B cell (primary cell): ENCODE data around the gene PCDHA10. TPM values are rescaled to one million over a fixed set of nuclear protein-coding genes. Genes with fewer than 3 reads are reported as not detected.

ENCODE experiments used
- ATAC-seq: fragments of 200-7000 bp; cut with Tn5 transposase; one replicate; pipeline ENCODE4 v1.10.0; 2021; ENCODE audit warnings: low read depth, mild to moderate bottlenecking, moderate number of reproducible peaks, moderate library complexity
- CTCF ChIA-PET: fragments of 350-600 bp; sonication (Branson Sonifier 250); formaldehyde crosslinking; loops from one replicate; lab custom pipeline; 2021; ENCODE audit warnings: antibody characterized with exemption, inconsistent platforms; lab: Charles Lee
- POLR2A ChIA-PET: fragments of 350-600 bp; sonication (Branson Sonifier 250); formaldehyde crosslinking; loops from one replicate; lab custom pipeline; 2021; ENCODE audit warnings: antibody characterized with exemption; lab: Charles Lee
- DNase-seq: peaks from one replicate; pipeline ENCODE4 v3.0.0; 2013
- H2AFZ ChIP-seq: 2 replicates; pipeline ENCODE4 v1.6.1; 2012; ENCODE audit warnings: mild to moderate bottlenecking, low read depth, low read length; ENCODE audit not compliant: insufficient read depth, poor library complexity, severe bottlenecking
- H3K27ac ChIP-seq, 2 donors: 1 replicate in 1 of 2; 2 replicates in 1 of 2; pipeline ENCODE4 v1.5.1; 2012 to 2013; ENCODE audit warnings: low read length in 2 of 2, mild to moderate bottlenecking in 2 of 2, moderate library complexity in 1 of 2
- H3K27me3 ChIP-seq, 4 experiments: fragments of 200-600 bp in 1 of 4; sonication (generic) in 1 of 4; replicated peaks in 1 of 4; 1 replicate in 2 of 4; 2 replicates in 2 of 4; pipeline versions ENCODE4 v1.6.1 to v1.7.0; 2013 to 2016; ENCODE audit warnings: low read length in 3 of 4, mild to moderate bottlenecking in 2 of 4, mixed read lengths in 1 of 4, moderate library complexity in 1 of 4; ENCODE audit not compliant: insufficient read depth in 4 of 4, control insufficient read depth in 3 of 4; ENCODE audit errors: control extremely low read depth in 1 of 4
- H3K36me3 ChIP-seq, 2 experiments: replicated peaks in 1 of 2; 1 replicate in 1 of 2; 2 replicates in 1 of 2; pipeline versions ENCODE4 v1.6.1 to v1.7.1; 2013; ENCODE audit warnings: low read length in 1 of 2; ENCODE audit not compliant: insufficient read depth in 2 of 2, control insufficient read depth in 1 of 2; ENCODE audit errors: control extremely low read depth in 1 of 2, extremely low read depth in 1 of 2
- H3K4me1 ChIP-seq, 2 donors: fragments of 200-600 bp in 1 of 2; sonication (generic) in 1 of 2; 1 replicate in 1 of 2; 2 replicates in 1 of 2; pipeline versions ENCODE4 v1.5.1 to v1.6.1; 2013 to 2017; ENCODE audit warnings: low read length in 2 of 2; ENCODE audit not compliant: control insufficient read depth in 2 of 2, insufficient read depth in 2 of 2
- H3K4me2 ChIP-seq: replicated peaks from 2 replicates; pipeline ENCODE3; 2012; ENCODE audit warnings: mild to moderate bottlenecking, low read depth, low read length; ENCODE audit not compliant: poor library complexity, severe bottlenecking
- H3K4me3 ChIP-seq, 5 experiments: fragments of 200-600 bp in 1 of 5; sonication (generic) in 1 of 5; 1 replicate in 3 of 5; 2 replicates in 2 of 5; pipeline versions ENCODE4 v1.5.1 to v1.7.0; 2011 to 2016; ENCODE audit warnings: low read length in 4 of 5, mild to moderate bottlenecking in 4 of 5, low read depth in 2 of 5, control low read depth in 1 of 5, moderate library complexity in 1 of 5; ENCODE audit not compliant: insufficient read depth in 1 of 5; ENCODE audit errors: control extremely low read depth in 1 of 5, extremely low read depth in 1 of 5
- H3K79me2 ChIP-seq: fragments of 200-600 bp; sonication (generic); one replicate; pipeline ENCODE4 v1.6.0; 2016; ENCODE audit warnings: low read length; ENCODE audit not compliant: control insufficient read depth, insufficient read depth
- H3K9ac ChIP-seq: fragments of 200-600 bp; sonication (generic); 2 replicates; pipeline ENCODE4 v1.6.1; 2017; ENCODE audit warnings: mild to moderate bottlenecking, low read length, moderate library complexity
- H3K9me3 ChIP-seq, 3 donors: one replicate each; pipeline versions ENCODE4 v1.6.1 to v1.7.1; 2013; ENCODE audit warnings: low read length in 2 of 3; ENCODE audit not compliant: control insufficient read depth in 2 of 3, insufficient read depth in 1 of 3; ENCODE audit errors: control extremely low read depth in 1 of 3
- H4K20me1 ChIP-seq: 2 replicates; pipeline ENCODE4 v1.6.0; 2012; ENCODE audit warnings: mild to moderate bottlenecking, low read length; ENCODE audit not compliant: insufficient read depth, control insufficient read depth, poor library complexity, severe bottlenecking
- H3K27ac Mint-ChIP-seq: one replicate; pipeline ENCODE4 v1.8.0; 2021; ENCODE audit warnings: mixed read lengths
- H3K27me3 Mint-ChIP-seq: one replicate; pipeline ENCODE4 v1.8.0; 2021; ENCODE audit warnings: mixed read lengths
- H3K4me1 Mint-ChIP-seq: one replicate; pipeline ENCODE4 v1.8.0; 2021; ENCODE audit warnings: mixed read lengths
- H3K4me3 Mint-ChIP-seq: one replicate; pipeline ENCODE4 v1.8.0; 2021; ENCODE audit warnings: mixed read lengths
- H3K9me3 Mint-ChIP-seq: one replicate; pipeline ENCODE4 v1.8.0; 2022; ENCODE audit warnings: mixed read lengths; ENCODE audit not compliant: insufficient read depth
- EZH2 ChIP-seq: IDR thresholded peaks from 2 replicates; pipeline ENCODE4 v1.6.1; 2012; ENCODE audit warnings: borderline replicate concordance, low read depth, mild to moderate bottlenecking, moderate library complexity, low read length; ENCODE audit not compliant: insufficient read depth, poor library complexity, severe bottlenecking
- whole genome bisulfite sequencing: methylation state at CpG from one replicate; pipeline ENCODE4 v1.1.5; 2013; ENCODE audit warnings: missing lambda C conversion rate; ENCODE audit not compliant: insufficient coverage; 5-methylcytosine and 5-hydroxymethylcytosine counted together
- intact Hi-C: fragments of 100-400 bp; cut with micrococcal nuclease; formaldehyde crosslinking; loops from one replicate; pipeline ENCODE4 v1.10.0; 2022
- polyA plus RNA-seq: library from polyadenylated mRNA; depleted of rRNA; stranded (reverse); fragments of >200 nt; gene quantifications from 2 replicates; pipeline ENCODE4 v1.2.3, GENCODE V29; 2012
- total RNA-seq, 2 donors: library from RNA; stranded (reverse); fragments of 120-200 nt in 1 of 2; gene quantifications; 1 replicate in 1 of 2; 2 replicates in 1 of 2; pipeline versions ENCODE4 v1.2.3 to v1.2.4, GENCODE V29; 2013 to 2022
- TF ChIP-seq, protein P1 (sequence below): fragments of 200-600 bp; IDR thresholded peaks from one replicate; pipeline ENCODE4 v1.8.0; 2022; ENCODE audit warnings: antibody characterized with exemption, mild to moderate bottlenecking

PCDHA10 gene
- total and polyA plus RNA-seq, 2 donors (not counting 1 experiment from before 2014, with no cell fraction given), result not detected

DNA sequence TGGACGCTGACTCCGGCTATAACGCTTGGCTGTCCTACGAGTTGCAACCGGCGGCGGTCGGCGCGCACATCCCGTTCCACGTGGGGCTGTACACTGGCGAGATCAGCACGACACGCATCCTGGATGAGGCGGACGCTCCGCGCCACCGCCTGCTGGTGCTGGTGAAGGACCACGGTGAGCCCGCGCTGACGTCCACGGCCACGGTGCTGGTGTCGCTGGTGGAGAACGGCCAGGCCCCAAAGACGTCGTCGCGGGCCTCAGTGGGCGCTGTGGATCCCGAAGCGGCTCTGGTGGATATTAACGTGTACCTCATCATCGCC lies 21.5 kb downstream of the PCDHA10 start:
- ATAC-seq, result no peak
- H3K9me3 Mint-ChIP-seq, result peaks cover 8% of the 10 kb centered on the region

DNA sequence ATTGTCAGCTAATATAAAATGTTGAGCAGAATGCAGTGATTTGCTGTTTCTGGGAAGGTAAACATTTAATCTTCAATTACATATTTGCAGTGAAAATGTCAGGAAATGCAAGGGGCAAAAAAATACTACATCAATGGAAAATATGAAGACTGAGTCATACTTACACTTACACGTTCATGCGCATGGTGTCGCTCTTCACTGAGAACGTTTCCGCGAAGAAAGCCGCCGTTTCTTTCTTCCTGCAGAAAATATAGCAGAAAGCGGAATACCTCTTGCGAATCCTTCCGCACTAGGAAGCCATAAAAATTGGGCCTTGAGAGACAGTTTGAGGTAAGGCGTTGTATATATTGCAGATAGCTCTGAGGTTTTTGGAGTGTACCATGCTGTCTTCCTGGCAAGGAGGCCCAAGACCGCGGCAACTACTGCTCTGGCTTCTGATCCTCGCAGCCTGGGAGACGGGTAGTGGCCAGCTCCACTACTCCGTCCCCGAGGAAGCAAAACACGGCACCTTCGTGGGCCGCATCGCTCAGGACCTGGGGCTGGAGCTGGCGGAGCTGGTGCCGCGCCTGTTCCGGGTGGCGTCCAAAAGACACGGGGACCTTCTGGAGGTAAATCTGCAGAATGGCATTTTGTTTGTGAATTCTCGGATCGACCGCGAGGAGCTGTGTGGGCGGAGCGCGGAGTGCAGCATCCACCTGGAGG lies 26.3 kb downstream of the PCDHA10 start, which contains the start of gene PCDHA13:
PCDHA13 (plus strand) TSS at position 236 of the 702 bp plus-strand sequence; CDS start at position 381, 145 bp downstream.
- ATAC-seq (no peak), DNase-seq (no peak)
- H2AFZ ChIP-seq, result no peak within 1 kb of the TSS
- ChIA-PET CTCF (no interaction called here), POLR2A (no interaction called here)
- H3K9me3 ChIP-seq, result peaks cover 3 to 33% (median 9%) of the 10 kb centered on the region in 3 donors
- H3K4me2 ChIP-seq, result no peak within 1 kb of the TSS
- WGBS, result 28% methylated on average over 20 of the region's 35 CpGs
- peaks cover 0 to 13% (median 5%) of the 10 kb centered on the region in 4 experiments for H3K27me3 ChIP-seq
- H3K4me1 ChIP-seq, result no peaks in the 10 kb centered on the region
- no peaks in the 10 kb centered on the region for H3K79me2 ChIP-seq
- no peaks in the 10 kb centered on the region for H3K36me3 ChIP-seq
- no peak within 1 kb of the TSS for H3K27ac ChIP-seq
- H3K9ac ChIP-seq, result no peak within 1 kb of the TSS
- TF ChIP-seq EZH2, result no peak
- TF ChIP-seq, protein P1, sequence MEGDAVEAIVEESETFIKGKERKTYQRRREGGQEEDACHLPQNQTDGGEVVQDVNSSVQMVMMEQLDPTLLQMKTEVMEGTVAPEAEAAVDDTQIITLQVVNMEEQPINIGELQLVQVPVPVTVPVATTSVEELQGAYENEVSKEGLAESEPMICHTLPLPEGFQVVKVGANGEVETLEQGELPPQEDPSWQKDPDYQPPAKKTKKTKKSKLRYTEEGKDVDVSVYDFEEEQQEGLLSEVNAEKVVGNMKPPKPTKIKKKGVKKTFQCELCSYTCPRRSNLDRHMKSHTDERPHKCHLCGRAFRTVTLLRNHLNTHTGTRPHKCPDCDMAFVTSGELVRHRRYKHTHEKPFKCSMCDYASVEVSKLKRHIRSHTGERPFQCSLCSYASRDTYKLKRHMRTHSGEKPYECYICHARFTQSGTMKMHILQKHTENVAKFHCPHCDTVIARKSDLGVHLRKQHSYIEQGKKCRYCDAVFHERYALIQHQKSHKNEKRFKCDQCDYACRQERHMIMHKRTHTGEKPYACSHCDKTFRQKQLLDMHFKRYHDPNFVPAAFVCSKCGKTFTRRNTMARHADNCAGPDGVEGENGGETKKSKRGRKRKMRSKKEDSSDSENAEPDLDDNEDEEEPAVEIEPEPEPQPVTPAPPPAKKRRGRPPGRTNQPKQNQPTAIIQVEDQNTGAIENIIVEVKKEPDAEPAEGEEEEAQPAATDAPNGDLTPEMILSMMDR, result no peak
- intact Hi-C loops, result no loop called here
- no peak within 1 kb of the TSS for H3K4me3 Mint-ChIP-seq
- peaks cover 20% of the 10 kb centered on the region for H3K27me3 Mint-ChIP-seq
- no peak within 1 kb of the TSS for H3K4me3 ChIP-seq
- H3K27ac Mint-ChIP-seq, result no peak within 1 kb of the TSS
- H3K9me3 Mint-ChIP-seq, result peaks cover 8% of the 10 kb centered on the region
- H4K20me1 ChIP-seq, result no peaks in the 10 kb centered on the region
- H3K4me1 Mint-ChIP-seq, result no peaks in the 10 kb centered on the region

More for the DNA sequence above, 21.5 kb downstream of the PCDHA10 start:
- no peak for DNase-seq
- Histone ChIP-seq H3K4me2 (no peak overlapping the region), H3K4me3 (no peak overlapping the region), H3K36me3 (no peaks in the 10 kb centered on the region), H3K27me3 (peaks cover 0 to 20% (median 12%) of the 10 kb centered on the region in 4 experiments), H3K79me2 (no peaks in the 10 kb centered on the region), H3K27ac (no peak overlapping the region), H3K4me1 (no peaks in the 10 kb centered on the region), H2AFZ (no peak overlapping the region), H4K20me1 (no peaks in the 10 kb centered on the region), H3K9ac (no peak overlapping the region), H3K9me3 (peaks cover 3 to 27% (median 11%) of the 10 kb centered on the region in 3 donors)
- Mint-ChIP-seq H3K27ac (no peak overlapping the region), H3K4me3 (no peak overlapping the region), H3K27me3 (peaks cover 32% of the 10 kb centered on the region), H3K4me1 (no peaks in the 10 kb centered on the region)
- ChIA-PET POLR2A (no interaction called here), CTCF (no interaction called here)
- TF ChIP-seq, protein P1, result no peak
- TF ChIP-seq EZH2, result no peak
- whole genome bisulfite sequencing, result 54% methylated on average over 37 of the region's 37 CpGs
- intact Hi-C loops, result no loop called here
